ENCODE measurements around the gene ACOXL.
"Not testable (repeated sequence)": the region's sequence is repeated elsewhere in the genome, so short reads cannot be mapped to it uniquely, and the experiment has no call there.

The ACOXL gene

DNA sequence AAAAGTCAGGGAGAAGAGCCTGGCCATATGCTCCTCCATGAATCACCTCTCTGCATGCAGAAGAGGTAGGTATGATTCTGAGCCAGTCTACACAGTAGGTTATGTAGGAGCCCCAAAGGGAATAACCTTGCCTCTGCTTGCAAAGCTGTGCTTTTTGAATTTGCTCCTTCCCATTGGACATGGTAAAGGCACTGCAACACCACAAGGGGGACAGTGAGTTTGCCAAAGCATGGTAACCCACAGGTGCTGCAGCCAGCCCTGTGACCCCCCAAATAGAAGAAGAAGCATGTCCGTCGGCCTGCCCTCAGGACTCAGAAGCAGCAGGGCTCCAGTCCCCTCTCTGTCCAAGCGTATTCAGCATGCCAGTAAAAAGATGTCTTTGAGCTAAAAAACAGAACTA, 337.3 kb downstream of the ACOXL start:
- no peak for DNase-seq (ENCODE audit: low read depth)
- TF ChIP-seq, protein P1, sequence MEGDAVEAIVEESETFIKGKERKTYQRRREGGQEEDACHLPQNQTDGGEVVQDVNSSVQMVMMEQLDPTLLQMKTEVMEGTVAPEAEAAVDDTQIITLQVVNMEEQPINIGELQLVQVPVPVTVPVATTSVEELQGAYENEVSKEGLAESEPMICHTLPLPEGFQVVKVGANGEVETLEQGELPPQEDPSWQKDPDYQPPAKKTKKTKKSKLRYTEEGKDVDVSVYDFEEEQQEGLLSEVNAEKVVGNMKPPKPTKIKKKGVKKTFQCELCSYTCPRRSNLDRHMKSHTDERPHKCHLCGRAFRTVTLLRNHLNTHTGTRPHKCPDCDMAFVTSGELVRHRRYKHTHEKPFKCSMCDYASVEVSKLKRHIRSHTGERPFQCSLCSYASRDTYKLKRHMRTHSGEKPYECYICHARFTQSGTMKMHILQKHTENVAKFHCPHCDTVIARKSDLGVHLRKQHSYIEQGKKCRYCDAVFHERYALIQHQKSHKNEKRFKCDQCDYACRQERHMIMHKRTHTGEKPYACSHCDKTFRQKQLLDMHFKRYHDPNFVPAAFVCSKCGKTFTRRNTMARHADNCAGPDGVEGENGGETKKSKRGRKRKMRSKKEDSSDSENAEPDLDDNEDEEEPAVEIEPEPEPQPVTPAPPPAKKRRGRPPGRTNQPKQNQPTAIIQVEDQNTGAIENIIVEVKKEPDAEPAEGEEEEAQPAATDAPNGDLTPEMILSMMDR (IDR thresholded peaks at IDR 0.05; ENCODE audit: control insufficient read depth, extremely low read depth, insufficient read depth), result no peak

DNA sequence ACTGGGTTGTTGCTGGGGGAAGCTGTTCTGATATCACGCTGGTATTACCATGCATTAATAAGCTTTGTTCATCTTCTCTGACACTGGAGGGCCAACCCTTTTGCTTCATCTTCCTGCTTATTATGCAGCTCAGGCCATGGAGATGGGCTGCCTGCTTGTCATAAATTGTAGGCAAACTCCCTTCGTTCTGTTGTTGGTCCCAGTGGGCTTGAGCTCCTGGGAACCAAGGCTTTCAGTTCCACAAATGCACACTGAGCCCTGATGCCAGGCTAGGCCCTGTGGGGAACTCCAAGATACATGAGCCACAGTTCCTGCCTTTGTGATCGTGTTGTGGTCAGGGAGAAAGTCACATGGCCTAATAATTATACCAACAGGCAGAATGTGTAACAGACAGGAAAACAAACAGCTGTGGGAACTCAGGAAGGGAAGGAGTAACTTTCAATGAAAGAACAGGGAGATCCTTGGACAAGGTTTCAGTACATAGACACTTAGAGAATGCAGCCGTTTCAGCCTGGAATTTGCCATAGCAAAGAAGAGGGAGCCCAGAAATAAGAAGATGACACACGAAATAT, 339.3 kb downstream of the ACOXL start:
- H3K4me3 ChIP-seq (ENCODE audit: low read depth, low read length), result no peak overlapping the region
- no peak for DNase-seq (ENCODE audit: low read depth)
- TF ChIP-seq, protein P1 (IDR thresholded peaks at IDR 0.05; ENCODE audit: control insufficient read depth, extremely low read depth, insufficient read depth), result no peak

More for the DNA sequence above, 337.3 kb downstream of the ACOXL start:
- no peak overlapping the region for H3K4me3 ChIP-seq (ENCODE audit: low read depth, low read length)

DNA sequence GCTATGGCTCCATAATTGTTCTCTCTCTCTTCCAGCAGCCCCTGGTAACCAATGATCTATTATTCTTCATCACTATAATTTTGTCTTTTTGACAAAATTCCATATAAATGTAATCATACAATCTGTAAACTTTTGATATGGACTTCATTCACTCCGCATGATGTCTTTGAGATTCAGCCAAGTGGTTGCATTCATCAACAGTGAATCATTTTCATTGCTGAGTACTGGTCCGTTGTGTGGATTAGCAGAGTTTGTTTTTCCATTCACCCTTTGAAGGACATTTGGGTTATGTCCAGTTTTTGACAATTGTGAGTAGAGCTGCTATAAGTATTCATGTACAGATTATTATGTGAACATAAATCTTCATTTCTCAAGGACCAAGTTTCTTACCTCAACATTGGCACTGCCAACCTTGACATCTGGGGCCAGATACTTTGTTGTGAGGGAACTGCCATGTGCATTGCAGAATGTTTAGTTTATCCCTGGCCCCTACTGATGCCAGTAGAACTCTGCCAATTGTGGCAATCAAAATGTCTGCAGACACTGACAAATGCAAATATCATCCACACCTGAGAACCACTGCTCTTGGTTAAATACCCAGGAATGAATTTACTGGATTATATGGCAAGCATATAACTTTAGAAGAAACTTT, 340.0 kb downstream of the ACOXL start:
- TF ChIP-seq, protein P1 (IDR thresholded peaks at IDR 0.05; ENCODE audit: control insufficient read depth, extremely low read depth, insufficient read depth), result no peak
- no peak for DNase-seq (ENCODE audit: low read depth)
- H3K4me3 ChIP-seq (ENCODE audit: low read depth, low read length), result no peak overlapping the region

DNA sequence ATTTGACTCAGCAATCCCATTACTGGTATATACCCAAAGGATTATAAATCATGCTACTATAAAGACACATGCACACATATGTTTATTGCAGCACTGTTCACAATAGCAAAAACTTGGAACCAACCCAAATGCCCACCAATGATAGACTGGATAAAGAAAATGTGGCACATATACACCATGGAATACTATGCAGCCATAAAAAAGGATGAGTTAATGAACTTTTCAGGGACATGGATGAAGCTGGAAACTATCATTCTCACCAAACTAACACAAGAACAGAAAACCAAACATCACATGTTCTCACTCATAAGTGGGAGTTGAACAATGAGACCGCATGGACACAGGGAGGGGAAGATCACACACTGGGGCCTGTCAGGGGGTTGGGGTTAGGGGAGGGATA, 350.3 kb downstream of the ACOXL start:
- H3K4me3 ChIP-seq (ENCODE audit: low read depth, low read length); DNase-seq (ENCODE audit: low read depth): not testable (repeated sequence)

DNA sequence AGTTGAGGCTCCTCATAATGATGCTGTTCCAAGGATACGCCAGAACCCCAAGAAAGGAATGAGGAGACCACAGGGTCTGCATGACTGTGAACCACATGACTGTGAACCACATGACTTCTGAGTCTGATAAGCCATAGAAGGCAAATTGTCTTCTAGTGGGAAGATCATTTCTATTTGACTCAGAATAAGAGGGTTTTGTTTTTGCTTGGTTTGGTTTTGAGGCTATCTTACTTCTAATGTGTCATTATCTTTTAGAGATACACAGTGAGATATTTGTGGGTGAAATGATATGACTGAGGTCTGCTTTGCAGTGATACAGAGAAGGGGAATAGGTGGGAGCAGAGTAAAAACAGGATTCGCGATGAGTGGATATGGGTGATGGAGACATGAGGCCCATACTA, 359.4 kb downstream of the ACOXL start:
- TF ChIP-seq, protein P1 (IDR thresholded peaks at IDR 0.05; ENCODE audit: control insufficient read depth, extremely low read depth, insufficient read depth), result no peak
- H3K4me3 ChIP-seq (ENCODE audit: low read depth, low read length), result no peak overlapping the region
- DNase-seq (ENCODE audit: low read depth), result no peak

DNA sequence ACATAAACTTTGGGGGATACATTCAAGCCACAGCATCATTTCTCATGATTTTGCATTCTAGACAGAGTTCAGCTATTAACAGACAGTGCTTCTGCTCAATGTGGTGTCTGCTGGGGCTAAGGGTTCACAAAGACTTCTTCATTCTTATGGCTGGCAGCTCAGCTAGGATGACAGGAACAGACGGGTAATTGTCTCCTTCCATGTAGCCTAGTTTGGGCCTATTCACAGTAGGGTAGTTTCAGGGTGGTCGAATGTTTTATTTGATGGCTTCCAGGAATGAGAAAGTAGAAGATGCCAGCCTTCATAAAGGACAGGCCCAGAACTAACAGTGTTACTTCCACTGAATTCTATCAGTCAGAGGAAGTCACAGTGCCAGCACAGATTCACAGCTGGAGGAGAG, 362.3 kb downstream of the ACOXL start:
- TF ChIP-seq, protein P1 (IDR thresholded peaks at IDR 0.05; ENCODE audit: control insufficient read depth, extremely low read depth, insufficient read depth), result no peak
- no peak for DNase-seq (ENCODE audit: low read depth)
- no peak overlapping the region for H3K4me3 ChIP-seq (ENCODE audit: low read depth, low read length)

DNA sequence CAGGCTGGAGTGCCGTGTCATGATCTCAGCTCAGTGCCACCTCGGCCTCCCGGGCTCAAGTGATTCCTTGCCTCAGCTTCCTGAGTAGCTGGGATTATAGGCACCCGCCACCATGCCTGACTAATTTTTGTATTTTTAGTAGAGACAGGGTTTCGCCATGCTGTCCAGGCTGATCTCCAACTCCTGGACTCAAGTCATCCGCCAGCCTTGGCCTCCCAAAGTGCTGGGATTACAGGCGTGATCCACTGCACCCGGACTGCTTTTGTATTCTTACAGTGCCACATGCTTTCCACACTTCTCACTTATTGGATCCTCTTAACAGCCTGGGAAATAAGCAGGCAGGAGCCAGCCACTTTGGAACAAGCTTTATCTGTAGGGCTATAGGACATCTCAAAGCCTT, 363.1 kb downstream of the ACOXL start:
- TF ChIP-seq, protein P1 (IDR thresholded peaks at IDR 0.05; ENCODE audit: control insufficient read depth, extremely low read depth, insufficient read depth), result no peak
- no peak for DNase-seq (ENCODE audit: low read depth)
- no peak overlapping the region for H3K4me3 ChIP-seq (ENCODE audit: low read depth, low read length)

Data from LNCaP clone FGC (cell line).